NCI-H748 (cell line): ENCODE measurements around the gene ATP11A.
"Not testable (repeated sequence)": the region's sequence is repeated elsewhere in the genome, so short reads cannot be mapped to it uniquely, and the experiment has no call there.

Experiments
- DNase-seq: peaks from one replicate; lab custom pipeline; 2025; ENCODE audit not compliant: unreplicated experiment; lab: John Stamatoyannopoulos, UW

Gene ATP11A

GRCh38 chr13:112873851-112874750 lies 184.3 kb downstream of the ATP11A start:
- peak; percentile 75 for DNase-seq

- no peak for DNase-seq
Observed at GRCh38 chr13:112874751-112875300, 185.0 kb downstream of the ATP11A start.

GRCh38 chr13:112875627-112876026 lies 185.8 kb downstream of the ATP11A start:
- DNase-seq: no peak

GRCh38 chr13:112876305-112877000 lies 186.6 kb downstream of the ATP11A start:
- DNase-seq: no peak

- no peak for DNase-seq
Observed at GRCh38 chr13:112877066-112877465, 187.2 kb downstream of the ATP11A start.

GRCh38 chr13:112877539-112877938 lies 187.7 kb downstream of the ATP11A start:
- no peak for DNase-seq

GRCh38 chr13:112877976-112878955 lies 188.4 kb downstream of the ATP11A start:
- no peak for DNase-seq

- no peak for DNase-seq
Observed at GRCh38 chr13:112879283-112879833, 189.5 kb downstream of the ATP11A start.

GRCh38 chr13:112880221-112880641 lies 190.4 kb downstream of the ATP11A start:
- no peak for DNase-seq

- no peak for DNase-seq
Observed at GRCh38 chr13:112880976-112881540, 191.2 kb downstream of the ATP11A start.

GRCh38 chr13:112881656-112882554 lies 192.1 kb downstream of the ATP11A start:
- DNase-seq: no peak

- DNase-seq: no peak
Observed at GRCh38 chr13:112882555-112883024, 192.8 kb downstream of the ATP11A start.

GRCh38 chr13:112883241-112883945 lies 193.6 kb downstream of the ATP11A start:
- DNase-seq: no peak

- not testable (repeated sequence) for DNase-seq
Observed at GRCh38 chr13:112884700-112885099, 194.9 kb downstream of the ATP11A start.

GRCh38 chr13:112885242-112885781 lies 195.5 kb downstream of the ATP11A start:
- DNase-seq: no peak

GRCh38 chr13:112885782-112886268 lies 196.0 kb downstream of the ATP11A start:
- DNase-seq: peak; percentile 95

GRCh38 chr13:112887151-112887550 lies 197.3 kb downstream of the ATP11A start:
- no peak for DNase-seq

GRCh38 chr13:112887557-112887991 lies 197.7 kb downstream of the ATP11A start:
- DNase-seq: no peak
